HepG2 (cell line): ENCODE measurements around the gene PADI2.

Experiments used
- ARHGAP35 ChIP-seq: sonication (generic); formaldehyde crosslinking; IDR thresholded peaks from 2 replicates; pipeline ENCODE4 v1.9.0; 2022; ENCODE audit warnings: mild to moderate bottlenecking, inconsistent platforms, moderate library complexity, missing genetic modification reagents, borderline replicate concordance
- ATF6 ChIP-seq: sonication (generic); formaldehyde crosslinking; conservative IDR thresholded peaks from 2 replicates; pipeline ENCODE4 v1.4.0; 2020; ENCODE audit warnings: missing genetic modification reagents
- CTCF ChIP-seq: sonication (generic); formaldehyde crosslinking; IDR thresholded peaks from 2 replicates; pipeline ENCODE4 v1.5.0; 2020; ENCODE audit warnings: mild to moderate bottlenecking, missing genetic modification reagents, moderate library complexity
- MAFG ChIP-seq: sonication (generic); formaldehyde crosslinking; IDR thresholded peaks from 2 replicates; pipeline ENCODE4 v1.5.1; 2020; ENCODE audit warnings: mild to moderate bottlenecking, missing genetic modification reagents
- RBAK ChIP-seq: sonication (generic); formaldehyde crosslinking; IDR thresholded peaks from 2 replicates; pipeline ENCODE4 v1.5.1; 2020; ENCODE audit warnings: mild to moderate bottlenecking, missing genetic modification reagents
- SSRP1 ChIP-seq: IDR thresholded peaks from 2 replicates; pipeline ENCODE4 v1.6.1; 2016; ENCODE audit warnings: control low read depth
- ZBTB21 ChIP-seq: sonication (generic); formaldehyde crosslinking; IDR thresholded peaks from 2 replicates; pipeline ENCODE4 v1.4.0; 2020; ENCODE audit warnings: missing genetic modification reagents
- ZNF354B ChIP-seq: sonication (generic); formaldehyde crosslinking; IDR thresholded peaks from 2 replicates; pipeline ENCODE4 v1.8.0; 2022; ENCODE audit warnings: mild to moderate bottlenecking, missing genetic modification reagents
- ZNF362 ChIP-seq: sonication (generic); formaldehyde crosslinking; IDR thresholded peaks from 2 replicates; pipeline ENCODE4 v1.4.0; 2020; ENCODE audit warnings: missing genetic modification reagents, mild to moderate bottlenecking, borderline replicate concordance
- ZNF431 ChIP-seq: sonication (generic); formaldehyde crosslinking; IDR thresholded peaks from 2 replicates; pipeline ENCODE4 v1.9.0; 2022; ENCODE audit warnings: missing genetic modification reagents, low read depth, mild to moderate bottlenecking, borderline replicate concordance
- ZNF614 ChIP-seq: IDR thresholded peaks from 2 replicates; pipeline ENCODE4 v1.6.1; 2018; ENCODE audit warnings: missing biosample characterization, missing genetic modification reagents, inconsistent platforms, borderline replicate concordance
- ZNF670 ChIP-seq: sonication (generic); formaldehyde crosslinking; IDR thresholded peaks from 2 replicates; pipeline ENCODE4 v1.8.0; 2022; ENCODE audit warnings: mild to moderate bottlenecking, missing genetic modification reagents, borderline replicate concordance

GRCh38 chr1:17068789-17069188 lies 50.5 kb downstream of the PADI2 start:
- TF ChIP-seq ZBTB21 = no peak
- no peak for TF ChIP-seq ZNF431 (CRISPR knock-in tag)
- no peak for TF ChIP-seq RBAK
- no peak for TF ChIP-seq ZNF354B (CRISPR knock-in tag)
- TF ChIP-seq ZNF362 = no peak
- no peak for TF ChIP-seq ZNF670 (CRISPR knock-in tag)
- TF ChIP-seq ATF6 = no peak
- TF ChIP-seq MAFG (CRISPR knock-in tag) = no peak
- TF ChIP-seq ZNF614 = no peak
- no peak for TF ChIP-seq SSRP1 (CRISPR knock-in tag)
- TF ChIP-seq CTCF = no peak
- no peak for TF ChIP-seq ARHGAP35
